HG03280 (cell line): ENCODE results near the gene ELAC2.

Experiments used
- ATAC-seq: cut with Tn5 transposase; IDR thresholded peaks from one replicate; pipeline ENCODE4 v1.9.1; 2021; ENCODE audit warnings: mild to moderate bottlenecking, moderate library complexity; ENCODE audit not compliant: unreplicated experiment

The ELAC2 gene, protein sequence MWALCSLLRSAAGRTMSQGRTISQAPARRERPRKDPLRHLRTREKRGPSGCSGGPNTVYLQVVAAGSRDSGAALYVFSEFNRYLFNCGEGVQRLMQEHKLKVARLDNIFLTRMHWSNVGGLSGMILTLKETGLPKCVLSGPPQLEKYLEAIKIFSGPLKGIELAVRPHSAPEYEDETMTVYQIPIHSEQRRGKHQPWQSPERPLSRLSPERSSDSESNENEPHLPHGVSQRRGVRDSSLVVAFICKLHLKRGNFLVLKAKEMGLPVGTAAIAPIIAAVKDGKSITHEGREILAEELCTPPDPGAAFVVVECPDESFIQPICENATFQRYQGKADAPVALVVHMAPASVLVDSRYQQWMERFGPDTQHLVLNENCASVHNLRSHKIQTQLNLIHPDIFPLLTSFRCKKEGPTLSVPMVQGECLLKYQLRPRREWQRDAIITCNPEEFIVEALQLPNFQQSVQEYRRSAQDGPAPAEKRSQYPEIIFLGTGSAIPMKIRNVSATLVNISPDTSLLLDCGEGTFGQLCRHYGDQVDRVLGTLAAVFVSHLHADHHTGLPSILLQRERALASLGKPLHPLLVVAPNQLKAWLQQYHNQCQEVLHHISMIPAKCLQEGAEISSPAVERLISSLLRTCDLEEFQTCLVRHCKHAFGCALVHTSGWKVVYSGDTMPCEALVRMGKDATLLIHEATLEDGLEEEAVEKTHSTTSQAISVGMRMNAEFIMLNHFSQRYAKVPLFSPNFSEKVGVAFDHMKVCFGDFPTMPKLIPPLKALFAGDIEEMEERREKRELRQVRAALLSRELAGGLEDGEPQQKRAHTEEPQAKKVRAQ

DNA sequence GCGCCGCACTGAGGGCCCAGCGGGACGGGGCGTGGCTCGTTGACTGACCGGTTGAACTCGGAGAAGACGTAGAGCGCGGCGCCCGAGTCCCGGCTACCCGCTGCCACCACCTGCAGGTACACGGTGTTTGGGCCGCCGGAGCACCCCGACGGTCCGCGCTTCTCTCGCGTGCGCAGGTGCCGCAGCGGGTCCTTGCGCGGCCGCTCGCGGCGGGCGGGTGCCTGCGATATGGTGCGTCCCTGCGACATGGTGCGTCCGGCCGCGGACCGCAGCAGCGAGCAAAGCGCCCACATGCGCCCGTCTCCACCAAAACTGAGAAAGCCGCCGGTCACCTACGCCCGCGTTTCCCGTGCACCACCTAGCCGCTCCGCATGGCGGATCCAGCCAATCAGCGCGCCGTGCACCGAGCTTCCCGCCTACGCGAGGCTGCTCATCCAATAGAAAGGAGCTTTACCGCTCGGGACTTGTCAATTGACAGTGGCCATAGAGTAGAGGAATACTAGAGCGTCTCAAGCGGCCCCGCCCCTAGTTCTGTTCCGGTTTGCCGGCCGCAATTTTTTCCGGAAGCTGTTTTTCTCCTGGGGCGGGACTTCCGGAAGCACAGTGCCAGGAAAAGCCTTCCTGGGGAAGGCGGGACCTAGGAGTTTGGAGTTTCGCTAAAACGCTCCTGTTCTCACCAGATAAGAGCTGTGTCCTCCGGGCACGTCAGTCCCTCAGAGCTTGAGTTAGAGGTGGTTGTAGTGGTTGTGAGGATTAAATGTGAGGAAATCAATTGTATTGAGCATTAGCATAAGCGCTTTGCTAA, at the start of gene ELAC2:
ELAC2 (minus strand) TSS at position 373 of the 805 bp plus-strand sequence; CDS start at position 293, 80 bp downstream.
- peak; percentile 95 for ATAC-seq

DNA sequence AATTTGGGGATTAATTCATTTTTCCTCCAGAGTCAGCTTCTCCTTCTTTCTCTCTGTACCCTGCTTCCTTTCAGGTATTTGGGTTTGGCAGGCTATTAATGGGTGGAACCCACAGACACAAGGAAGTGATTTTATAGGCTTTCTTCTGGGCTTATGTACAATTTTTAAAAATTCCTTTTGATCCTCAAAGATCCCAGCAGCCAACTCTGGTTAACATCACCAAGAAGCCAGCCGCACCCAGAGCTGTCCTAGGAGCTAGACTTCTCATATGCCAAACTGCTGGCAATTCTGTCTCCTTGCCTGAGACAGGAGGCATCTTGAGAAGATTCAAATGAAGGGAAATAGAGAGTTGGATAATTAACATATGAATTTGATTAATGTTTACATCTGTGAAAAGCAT, 47.2 kb upstream of the ELAC2 start:
- no peak for ATAC-seq

DNA sequence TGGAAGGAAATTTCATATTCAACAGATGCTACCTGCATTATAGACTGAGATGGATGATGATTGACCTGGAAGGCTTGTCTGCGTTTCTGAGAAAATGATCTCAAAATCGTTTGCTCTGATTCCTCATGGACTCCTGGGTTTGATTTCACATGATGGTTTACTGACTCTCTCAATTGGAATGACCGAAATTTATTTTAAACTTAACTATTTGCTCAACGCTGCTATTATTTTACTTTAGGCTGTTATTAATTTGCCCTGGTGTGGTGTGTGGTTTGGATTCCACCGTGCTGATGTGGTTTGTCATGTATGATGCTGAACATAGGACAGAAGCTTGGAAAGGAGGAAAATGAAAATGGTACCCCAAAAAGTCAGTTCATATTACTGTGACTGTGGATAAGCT, 37.3 kb upstream of the ELAC2 start:
- ATAC-seq: no peak

DNA sequence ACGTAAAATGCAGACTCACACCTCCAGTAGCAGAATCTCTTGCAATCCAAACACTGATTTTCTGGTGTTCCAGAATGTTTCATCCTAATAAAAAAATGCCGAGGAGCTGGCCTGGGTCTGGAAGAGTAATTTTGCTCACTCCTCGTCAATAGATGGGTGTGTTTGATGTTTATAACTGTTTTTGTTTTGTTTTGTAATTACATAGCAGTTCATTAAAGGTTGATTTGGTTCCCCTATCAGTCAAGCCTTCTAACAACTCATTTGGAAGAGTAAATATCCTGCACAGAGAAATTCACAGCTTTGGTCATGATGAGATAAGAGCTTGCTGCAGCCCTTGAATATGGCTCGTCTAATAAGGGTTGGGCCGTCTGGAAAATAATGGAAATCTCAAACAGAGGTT, 36.8 kb upstream of the ELAC2 start:
- ATAC-seq: no peak

DNA sequence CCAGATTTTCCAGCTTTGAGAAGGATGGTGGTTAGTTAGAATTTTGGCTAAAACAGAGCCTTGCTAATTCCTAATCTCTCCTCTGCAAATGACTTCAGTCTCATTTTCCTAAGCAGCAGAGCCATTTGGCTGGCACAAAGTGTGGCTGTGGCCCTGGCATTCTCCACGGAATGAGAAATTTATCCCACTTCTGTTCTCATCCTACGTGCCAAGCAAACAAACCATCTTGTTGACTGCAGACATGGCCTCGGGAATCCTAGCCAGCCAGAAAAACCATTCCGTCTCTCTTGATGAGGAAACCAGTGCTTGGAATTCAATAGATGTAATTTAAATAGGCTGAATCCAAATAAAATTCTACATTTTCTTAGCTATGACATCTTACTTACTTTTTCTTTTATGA, 34.1 kb upstream of the ELAC2 start:
- no peak for ATAC-seq

DNA sequence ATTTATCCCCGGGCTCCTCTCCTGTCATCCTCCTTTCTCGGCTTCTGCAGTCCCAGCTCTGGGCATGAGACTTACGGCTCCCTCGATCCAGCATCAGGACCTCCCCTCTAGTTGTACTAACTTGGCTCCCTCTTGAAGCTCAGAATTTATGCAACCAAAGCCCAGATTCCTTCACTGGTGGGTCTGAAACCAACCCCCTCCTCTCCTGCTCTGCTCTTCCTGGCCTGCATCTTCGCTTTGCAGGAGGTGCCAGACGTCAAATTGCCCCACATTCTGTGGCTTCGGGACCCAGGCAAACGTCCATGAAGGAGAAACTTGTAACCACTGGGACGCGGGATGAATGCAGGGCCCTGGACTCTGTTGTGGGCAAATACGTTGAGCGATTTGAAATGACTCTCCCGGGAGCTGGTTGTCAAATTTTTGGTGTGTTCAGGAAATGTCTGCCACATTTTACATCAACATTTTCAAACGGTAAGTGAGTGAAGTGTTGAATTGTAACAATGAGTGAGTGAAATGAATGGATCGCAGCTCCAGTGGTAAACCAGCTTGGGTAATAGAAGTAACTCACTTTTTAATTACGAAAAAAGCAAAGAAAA, 29.3 kb upstream of the ELAC2 start:
- ATAC-seq: no peak

DNA sequence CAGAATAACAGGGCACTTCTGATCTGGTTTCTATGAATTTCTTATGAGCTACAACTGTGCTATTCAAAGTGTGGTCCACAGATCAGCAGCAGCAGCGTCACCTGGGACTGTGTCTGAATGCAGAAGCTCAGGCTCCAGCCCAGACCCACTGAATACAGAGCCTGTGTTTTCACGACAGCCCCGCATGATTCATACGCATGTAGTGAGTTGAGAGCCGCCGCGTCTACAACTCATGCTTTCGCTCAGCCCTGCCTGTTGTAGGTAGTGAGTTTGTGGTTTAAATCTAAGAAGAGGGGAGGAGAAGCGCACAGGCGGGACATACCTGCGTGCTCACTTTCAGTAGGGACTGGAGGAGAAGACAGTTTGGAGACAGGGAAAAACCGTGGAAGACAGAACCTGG, 28.5 kb upstream of the ELAC2 start:
- ATAC-seq: no peak

DNA sequence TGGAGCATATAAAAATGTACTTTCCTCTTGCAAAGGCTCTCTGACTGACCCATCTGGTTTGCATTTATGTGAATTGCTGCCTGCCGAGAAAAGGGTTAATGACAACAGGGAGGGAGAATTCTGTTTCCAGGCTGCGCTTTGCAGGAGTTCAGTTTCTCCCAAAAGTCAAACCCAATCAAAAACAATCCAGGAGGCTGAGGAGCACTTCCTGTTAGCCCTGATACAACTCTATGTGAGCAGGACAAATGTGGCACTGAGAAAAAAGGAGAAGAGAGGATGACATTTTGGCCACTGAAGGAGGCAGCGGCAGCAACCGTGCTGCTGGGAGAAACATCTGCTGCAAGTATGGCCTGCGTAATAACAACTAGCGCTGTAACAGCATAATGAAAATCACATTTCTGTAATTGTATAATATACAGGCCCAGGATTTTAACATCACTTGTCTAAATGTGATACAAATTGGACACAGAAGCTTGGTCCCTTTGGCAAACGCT, 26.8 kb upstream of the ELAC2 start:
- no peak for ATAC-seq

DNA sequence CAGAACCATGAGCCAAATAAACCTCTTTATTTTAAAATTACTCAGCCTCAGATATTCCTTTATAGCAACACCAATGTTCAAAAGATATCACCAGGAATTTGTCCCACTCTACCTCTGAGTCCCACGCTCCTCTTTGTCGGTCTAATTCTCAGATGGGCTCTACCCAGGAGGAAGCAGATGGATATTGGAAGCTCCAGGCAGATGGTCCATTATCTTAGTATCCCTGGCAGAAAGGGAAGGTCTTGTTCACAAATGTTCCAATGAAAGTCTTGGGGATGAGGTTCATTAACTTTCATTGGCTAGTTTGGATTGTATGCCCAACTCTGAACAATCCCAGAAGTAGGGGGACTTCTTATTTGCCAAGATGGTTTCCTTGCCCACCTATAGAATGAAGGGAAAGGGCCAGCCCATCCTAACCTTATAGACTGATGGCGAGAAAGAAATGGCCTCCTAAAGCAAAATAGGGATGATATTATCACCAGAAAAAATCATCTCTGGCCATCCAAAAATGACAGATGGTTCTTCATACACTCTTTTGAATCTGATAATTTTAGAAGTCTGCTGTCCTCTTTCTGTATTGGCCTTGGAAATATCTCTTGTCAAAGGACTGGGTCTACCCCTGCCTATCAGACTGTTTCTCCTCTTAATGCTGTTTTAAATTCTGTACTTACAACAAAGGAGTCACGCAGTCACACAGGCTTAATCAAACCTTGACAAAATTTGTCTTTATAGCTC, 21.3 kb upstream of the ELAC2 start:
- ATAC-seq: no peak

DNA sequence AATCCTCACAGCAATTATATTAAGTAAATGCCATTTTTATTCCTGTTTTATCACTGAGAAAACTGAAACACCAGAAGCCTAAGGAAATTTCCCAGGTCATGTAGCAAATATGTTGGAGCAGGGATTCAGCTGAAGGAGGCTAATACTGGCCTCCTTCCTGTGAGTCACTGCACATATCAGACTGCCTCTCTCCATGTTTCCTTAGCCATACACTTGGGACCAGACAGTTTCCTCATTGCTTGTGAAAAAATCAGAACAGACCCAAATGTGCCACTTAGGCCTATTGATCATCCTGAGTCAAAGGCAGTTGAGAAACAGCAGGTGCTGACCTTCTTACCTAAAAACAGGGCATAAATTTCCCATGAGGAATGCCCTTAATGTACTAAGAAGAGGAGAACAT, 18.9 kb upstream of the ELAC2 start:
- ATAC-seq: no peak

DNA sequence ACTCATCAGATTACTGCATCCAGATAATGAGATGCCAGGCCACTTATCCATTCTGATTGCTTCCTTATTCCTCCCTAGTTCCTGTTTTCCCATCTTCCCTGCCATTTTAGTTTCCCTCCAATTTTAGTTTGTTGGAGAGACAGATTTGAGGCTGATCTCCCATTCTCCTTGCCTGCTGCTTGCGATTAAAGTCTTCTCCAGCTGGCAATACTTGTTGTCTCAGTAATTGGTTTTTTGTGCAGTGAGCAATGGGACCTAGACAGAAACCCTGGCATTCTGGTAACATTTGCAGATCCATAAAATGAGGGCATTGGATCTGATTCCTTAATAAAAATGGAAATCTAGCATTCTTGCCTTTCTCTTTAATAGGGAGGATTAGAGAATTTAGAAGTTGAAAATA, 17.6 kb upstream of the ELAC2 start:
- ATAC-seq: no peak

DNA sequence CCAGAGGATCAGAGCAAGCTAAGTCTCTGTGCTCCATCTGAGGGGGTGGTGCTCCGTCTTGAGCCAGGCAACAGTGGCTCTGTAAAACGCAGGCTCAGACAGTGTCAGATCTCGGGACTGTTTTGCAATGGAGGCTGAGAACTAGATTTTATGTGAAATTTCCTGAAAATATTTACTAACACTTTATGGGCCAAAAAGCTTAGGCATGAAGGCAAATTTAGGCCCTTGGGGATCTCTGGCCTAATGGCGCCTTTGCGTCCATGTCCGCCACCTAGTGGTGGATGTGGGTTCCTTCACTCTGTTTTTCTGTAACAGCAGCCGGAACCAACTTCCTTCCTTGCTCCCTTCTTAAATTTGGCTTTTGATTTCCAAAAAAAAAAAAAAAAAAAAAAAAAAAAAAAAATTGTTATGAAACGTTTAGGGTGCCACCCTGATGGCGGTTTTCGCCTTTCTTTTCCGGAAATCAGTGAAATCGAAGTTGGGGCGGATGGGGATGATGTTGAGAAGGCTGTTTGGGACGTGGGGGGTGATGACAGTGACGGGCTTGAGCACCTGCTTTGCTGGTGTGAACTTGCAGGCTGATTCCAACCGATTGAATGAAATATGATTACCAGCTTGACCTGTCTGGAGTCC, 14.0 kb upstream of the ELAC2 start:
- ATAC-seq: no peak

DNA sequence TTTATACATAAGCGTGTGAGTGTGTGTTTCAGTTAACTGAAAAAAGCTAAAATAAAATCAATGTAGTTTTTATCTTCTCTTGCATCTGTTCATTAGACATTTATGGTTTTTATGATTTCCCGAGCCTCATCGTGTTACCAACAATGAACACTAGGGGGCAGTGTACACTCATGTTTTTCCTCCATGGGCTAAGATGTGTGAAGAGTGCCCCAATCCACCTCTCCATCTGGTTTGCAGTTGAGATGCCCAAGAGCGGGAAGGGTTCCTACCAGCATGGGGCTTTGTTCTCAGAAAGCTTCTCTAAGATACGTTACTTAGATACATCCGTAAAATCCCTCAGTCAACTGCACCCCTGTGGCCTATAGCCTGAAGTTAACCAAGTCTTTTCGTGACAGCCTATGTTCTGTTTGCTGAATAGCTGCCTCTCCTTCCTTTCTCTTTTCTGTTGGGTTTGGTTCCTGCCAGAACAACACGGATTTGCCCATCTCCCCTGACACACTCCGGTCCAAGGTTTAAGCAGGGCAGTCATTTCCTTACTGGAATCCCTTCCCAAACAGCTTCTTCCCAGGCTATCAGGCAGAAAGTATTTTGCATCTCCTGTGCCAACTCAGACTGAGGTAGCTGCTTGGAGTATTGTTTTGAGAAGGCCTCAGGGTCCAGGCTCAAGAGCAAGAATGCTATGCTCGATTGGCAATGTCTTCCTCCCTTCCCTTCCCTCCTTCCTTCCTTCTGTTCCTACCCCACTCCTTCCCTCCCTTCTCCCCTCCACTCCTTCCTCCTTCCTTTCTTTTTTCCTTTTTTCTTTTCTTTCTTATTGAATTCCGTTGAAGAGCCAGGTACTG, 12.9 kb upstream of the ELAC2 start:
- no peak for ATAC-seq

DNA sequence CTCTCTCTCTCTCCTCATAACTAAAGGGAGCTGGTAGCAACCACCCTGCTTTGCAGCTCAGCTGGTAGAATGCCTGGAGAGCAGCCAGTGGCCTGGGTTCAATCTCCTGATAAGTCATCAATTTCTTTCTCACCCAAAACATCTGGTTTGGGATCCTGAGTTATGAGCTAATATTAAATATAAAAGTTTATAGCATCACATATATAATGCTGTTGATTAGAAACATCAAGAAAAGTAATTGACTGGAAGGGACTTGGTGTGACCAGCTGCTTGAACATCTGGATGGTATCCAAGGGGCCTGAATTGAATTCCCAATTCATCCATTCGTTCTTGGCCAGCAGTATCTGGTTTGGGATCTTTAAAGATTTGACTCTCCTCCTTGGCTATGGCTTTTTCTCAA, 12.2 kb upstream of the ELAC2 start:
- ATAC-seq: no peak

DNA sequence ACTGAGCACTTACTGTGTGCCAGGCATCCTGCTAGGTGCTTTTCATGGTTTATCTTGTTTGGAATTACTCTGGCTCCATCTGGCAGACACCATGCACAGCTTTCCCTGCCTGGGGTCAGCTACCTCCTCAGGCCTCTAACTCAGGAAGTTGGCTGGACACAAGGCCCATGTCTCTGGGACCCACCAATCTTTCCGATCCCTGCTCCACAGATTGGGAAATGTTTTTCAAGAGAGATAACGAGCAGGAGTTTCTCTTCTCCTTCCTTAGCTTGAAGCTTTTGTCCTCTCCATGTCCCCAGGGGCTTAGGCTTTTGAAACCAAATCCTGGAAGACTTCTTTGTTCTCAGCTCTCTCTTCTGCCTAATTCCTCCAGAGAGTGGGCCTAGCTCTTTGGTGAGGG, 11.5 kb upstream of the ELAC2 start:
- ATAC-seq: no peak

DNA sequence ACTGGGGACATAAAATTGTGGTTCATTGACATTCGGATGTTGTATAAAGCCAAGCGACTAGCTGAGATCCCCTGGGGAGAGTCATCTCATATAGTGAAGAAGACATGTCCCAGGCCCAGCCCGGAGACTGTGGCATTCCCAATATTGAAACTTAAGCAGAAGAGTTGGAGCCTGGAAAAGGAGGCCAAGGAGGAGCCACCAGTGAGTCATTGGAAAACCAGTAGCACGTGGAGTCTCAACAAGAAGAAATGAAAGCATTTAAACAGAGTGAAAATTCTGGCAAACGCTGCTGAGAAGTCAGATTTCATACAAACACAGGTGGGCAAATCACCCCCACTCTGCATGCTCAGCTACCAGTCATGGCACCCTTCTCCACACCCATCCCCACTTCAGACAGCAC, 9.4 kb upstream of the ELAC2 start:
- ATAC-seq: no peak

DNA sequence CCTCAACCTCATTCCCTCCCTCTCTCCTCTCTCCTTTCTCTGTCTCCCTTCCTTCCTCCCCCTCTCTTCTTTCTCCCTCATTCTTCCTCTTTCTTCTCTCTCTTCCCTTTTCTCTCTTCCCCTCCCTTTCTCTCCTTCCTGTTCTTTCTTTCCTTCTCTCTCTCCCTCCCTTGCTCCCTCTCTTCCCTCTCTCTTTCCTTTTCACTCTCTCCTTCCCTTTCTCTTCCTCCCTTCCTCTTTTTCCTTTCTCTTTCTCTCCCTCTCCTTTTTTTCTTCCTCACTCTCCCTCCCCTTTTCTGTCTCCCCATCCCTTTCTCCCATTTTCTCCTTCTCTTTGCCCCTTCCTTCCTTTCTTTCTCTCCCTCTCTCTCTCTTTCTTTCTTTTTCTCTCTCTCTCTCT, 7.9 kb upstream of the ELAC2 start:
- no peak for ATAC-seq

DNA sequence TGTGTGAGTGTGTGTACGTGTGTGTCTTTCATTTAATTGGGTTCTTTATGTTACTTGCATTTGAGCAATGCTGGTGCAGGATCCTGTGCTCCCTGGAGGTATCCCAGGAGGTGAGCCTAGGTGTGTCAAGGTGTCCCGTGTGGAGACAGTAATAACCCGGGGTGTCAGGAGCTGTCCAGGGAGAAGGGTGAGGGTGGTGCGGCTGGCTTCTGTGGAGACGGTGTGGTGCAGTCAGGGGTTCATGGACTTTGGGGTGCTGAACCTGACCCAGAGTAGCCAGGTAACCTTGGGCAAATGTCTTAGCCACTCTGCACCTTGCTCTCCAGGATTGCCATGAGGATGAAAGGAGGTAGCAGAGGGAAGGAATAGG, 7.4 kb upstream of the ELAC2 start:
- ATAC-seq: no peak
